DOHH2 (cell line): ENCODE results near the gene VPS45.

Experiments
- H3F3A ChIP-seq: fragments of 200-600 bp; sonication (generic), shearing (Covaris generic); 2 replicates; pipeline ENCODE4 v1.6.0; 2016; ENCODE audit warnings: antibody characterized with exemption, mild to moderate bottlenecking; ENCODE audit not compliant: control insufficient read depth, insufficient read depth
- H3K27ac ChIP-seq: fragments of 200-600 bp; sonication (generic); 2 replicates; pipeline ENCODE4 v1.5.1; 2014; ENCODE audit warnings: low read depth, mild to moderate bottlenecking, low read length, moderate library complexity
- H3K27me3 ChIP-seq: fragments of 200-600 bp; sonication (generic); 2 replicates; pipeline ENCODE4 v1.6.1; 2014; ENCODE audit warnings: mild to moderate bottlenecking, low read length, mixed read lengths; ENCODE audit not compliant: control insufficient read depth
- H3K36me3 ChIP-seq: fragments of 200-600 bp; sonication (generic); 2 replicates; pipeline ENCODE4 v1.6.1; 2014; ENCODE audit warnings: mild to moderate bottlenecking, low read length, moderate library complexity, mixed read lengths; ENCODE audit not compliant: control insufficient read depth
- H3K4me1 ChIP-seq: fragments of 200-600 bp; sonication (generic); 2 replicates; pipeline ENCODE4 v1.6.1; 2014; ENCODE audit warnings: mild to moderate bottlenecking, low read length, mixed read lengths; ENCODE audit not compliant: control insufficient read depth
- H3K4me2 ChIP-seq: fragments of 200-600 bp; sonication (generic); 2 replicates; pipeline ENCODE4 v1.6.0; 2014; ENCODE audit warnings: mild to moderate bottlenecking, low read length, moderate library complexity
- H3K4me3 ChIP-seq: fragments of 200-600 bp; sonication (generic); 2 replicates; pipeline ENCODE4 v1.5.1; 2014; ENCODE audit warnings: mild to moderate bottlenecking, low read length, mixed read lengths
- H3K79me2 ChIP-seq: fragments of 200-600 bp; sonication (generic); 2 replicates; pipeline ENCODE4 v1.6.1; 2014; ENCODE audit warnings: mild to moderate bottlenecking, low read length, mixed read lengths; ENCODE audit not compliant: control insufficient read depth
- H3K9me2 ChIP-seq: fragments of 200-600 bp; sonication (generic); replicated peaks from 2 replicates; pipeline ENCODE4 v1.6.1; 2014; ENCODE audit warnings: mild to moderate bottlenecking, low read length, mixed read lengths; ENCODE audit not compliant: control insufficient read depth
- H3K9me3 ChIP-seq: fragments of 200-600 bp; sonication (generic); 2 replicates; pipeline ENCODE4 v1.6.1; 2014; ENCODE audit warnings: antibody characterized with exemption, low read length, mixed read lengths; ENCODE audit not compliant: control insufficient read depth, insufficient read depth
- H4K20me1 ChIP-seq: fragments of 200-600 bp; sonication (generic); 2 replicates; pipeline ENCODE4 v1.6.0; 2014; ENCODE audit warnings: low read depth, mild to moderate bottlenecking, antibody characterized with exemption, low read length, moderate library complexity; ENCODE audit not compliant: control insufficient read depth, insufficient read depth
- CTCF ChIP-seq: fragments of 200-600 bp; sonication (generic); IDR thresholded peaks from one replicate; pipeline ENCODE4 v1.5.1; 2014; ENCODE audit warnings: antibody characterized with exemption, mild to moderate bottlenecking, low read depth, low read length; ENCODE audit not compliant: poor library complexity, severe bottlenecking
- EZH2phosphoT487 ChIP-seq: fragments of 200-600 bp; sonication (generic); IDR thresholded peaks from 2 replicates; pipeline ENCODE4 v1.6.1; 2017; ENCODE audit warnings: borderline replicate concordance, mild to moderate bottlenecking, antibody characterized with exemption, low read length, moderate library complexity, mixed read lengths

The VPS45 gene

GRCh38 chr1:150115121-150115520 is 47.5 kb downstream of the VPS45 start:
- H3K4me1 ChIP-seq, result peaks cover 8% of the 10 kb centered on the region
- no peaks in the 10 kb centered on the region for H3K27me3 ChIP-seq
- peaks cover 6% of the 10 kb centered on the region; the same call in 1 of the 2 replicates for H3K9me3 ChIP-seq
- no peaks in the 10 kb centered on the region for H3K9me2 ChIP-seq
- H3K36me3 ChIP-seq, result peaks cover 12% of the 10 kb centered on the region
- H3F3A ChIP-seq, result peaks cover 4% of the 10 kb centered on the region; the same call in 1 of the 2 replicates
- H4K20me1 ChIP-seq, result no peaks in the 10 kb centered on the region
- H3K4me3 ChIP-seq, result no peak overlapping the region
- no peak overlapping the region for H3K4me2 ChIP-seq
- no peak overlapping the region for H3K27ac ChIP-seq
- no peaks in the 10 kb centered on the region for H3K79me2 ChIP-seq
- TF ChIP-seq EZH2phosphoT487, result no peak
- TF ChIP-seq CTCF, result no peak

- Histone ChIP-seq H3K9me2 (no peaks in the 10 kb centered on the region), H3K4me1 (0 out of 2 replicates have a peak, but pooled peaks cover 4% of the 10 kb centered on the region), H3K27me3 (no peaks in the 10 kb centered on the region), H3K79me2 (no peaks in the 10 kb centered on the region), H4K20me1 (no peaks in the 10 kb centered on the region), H3K27ac (no peak overlapping the region), H3K36me3 (0 out of 2 replicates have a peak, but pooled peaks cover 3% of the 10 kb centered on the region), H3F3A (no peaks in the 10 kb centered on the region; the same call in 1 of the 2 replicates), H3K4me3 (no peak overlapping the region), H3K9me3 (peaks cover 6% of the 10 kb centered on the region; the same call in 1 of the 2 replicates), H3K4me2 (no peak overlapping the region)
- TF ChIP-seq CTCF (no peak), EZH2phosphoT487 (no peak)
Measured at GRCh38 chr1:150118716-150119115, 51.1 kb downstream of the VPS45 start.

DNA sequence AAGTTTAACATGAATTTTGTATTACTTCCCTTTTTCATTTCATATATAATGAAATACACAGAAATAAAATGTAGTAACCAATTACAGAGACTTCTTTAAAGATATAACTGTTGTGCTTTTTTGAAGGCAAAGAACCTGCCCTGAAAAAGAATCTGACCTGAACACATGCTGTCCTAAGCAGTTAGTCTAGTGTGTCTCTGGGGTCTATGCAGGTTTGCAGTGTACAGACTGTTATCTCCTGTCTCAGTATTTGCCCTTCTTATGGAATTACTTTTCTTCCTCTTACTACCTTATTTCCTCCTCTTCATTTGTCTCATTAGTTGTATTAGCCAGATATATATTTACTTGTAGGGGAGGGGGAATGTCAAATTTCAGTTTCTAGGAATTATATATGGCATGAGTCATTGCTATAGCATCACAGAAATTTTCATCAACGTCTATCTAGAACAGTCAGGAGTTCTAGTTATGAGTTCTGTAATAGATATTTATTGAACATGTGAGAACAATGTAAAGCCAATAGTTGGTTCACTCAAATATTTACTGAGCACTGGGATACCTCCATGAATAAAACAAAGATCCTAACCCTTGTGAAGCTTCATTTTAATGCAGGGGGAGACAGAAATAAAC is 53.8 kb downstream of the VPS45 start:
- H3K9me3 ChIP-seq, result no peaks in the 10 kb centered on the region
- H3F3A ChIP-seq, result no peaks in the 10 kb centered on the region; the same call in 1 of the 2 replicates
- H3K27me3 ChIP-seq, result no peaks in the 10 kb centered on the region
- H3K4me1 ChIP-seq, result 0 out of 2 replicates have a peak, but pooled peaks cover 4% of the 10 kb centered on the region
- no peak overlapping the region for H3K4me3 ChIP-seq
- no peak overlapping the region for H3K27ac ChIP-seq
- TF ChIP-seq EZH2phosphoT487, result no peak
- no peak for TF ChIP-seq CTCF
- no peaks in the 10 kb centered on the region for H3K36me3 ChIP-seq
- H3K79me2 ChIP-seq, result no peaks in the 10 kb centered on the region
- no peak overlapping the region for H3K4me2 ChIP-seq
- H3K9me2 ChIP-seq, result no peaks in the 10 kb centered on the region
- H4K20me1 ChIP-seq, result no peaks in the 10 kb centered on the region
